Stimulated activated CD4-positive, alpha-beta T cell treated with anti-CD3 and anti-CD28 coated beads, Interleukin-1b, Interleukin-23, amount 100 ng/mL, for 1 hour (primary cell): ENCODE data around the gene XRN2.

Experiments
- DNase-seq, 2 donors: peaks; one replicate each; pipeline ENCODE4 v3.0.0-alpha.2; 2020; ENCODE audit warnings: low read depth in 2 of 2

XRN2 gene

DNA sequence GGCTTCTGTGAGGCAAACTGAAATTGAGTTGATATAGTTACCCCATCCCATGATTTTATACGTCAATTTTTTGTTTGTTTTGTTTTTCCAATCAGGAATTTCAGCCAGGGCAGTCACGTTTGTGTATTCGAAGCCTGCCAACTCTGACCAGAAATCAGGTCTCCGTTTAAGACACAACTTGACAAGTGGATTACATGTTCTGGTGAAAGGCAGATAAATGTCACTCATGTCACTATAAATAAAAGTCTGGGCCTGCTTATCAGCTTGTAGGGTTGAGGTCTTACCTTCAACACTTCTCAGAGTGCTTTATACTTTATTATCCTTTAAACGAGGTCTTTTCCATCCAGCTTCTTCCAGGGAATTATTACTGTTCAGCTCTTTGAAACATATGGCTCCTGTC is 8.4 kb upstream of the XRN2 start:
- no peak for DNase-seq

DNA sequence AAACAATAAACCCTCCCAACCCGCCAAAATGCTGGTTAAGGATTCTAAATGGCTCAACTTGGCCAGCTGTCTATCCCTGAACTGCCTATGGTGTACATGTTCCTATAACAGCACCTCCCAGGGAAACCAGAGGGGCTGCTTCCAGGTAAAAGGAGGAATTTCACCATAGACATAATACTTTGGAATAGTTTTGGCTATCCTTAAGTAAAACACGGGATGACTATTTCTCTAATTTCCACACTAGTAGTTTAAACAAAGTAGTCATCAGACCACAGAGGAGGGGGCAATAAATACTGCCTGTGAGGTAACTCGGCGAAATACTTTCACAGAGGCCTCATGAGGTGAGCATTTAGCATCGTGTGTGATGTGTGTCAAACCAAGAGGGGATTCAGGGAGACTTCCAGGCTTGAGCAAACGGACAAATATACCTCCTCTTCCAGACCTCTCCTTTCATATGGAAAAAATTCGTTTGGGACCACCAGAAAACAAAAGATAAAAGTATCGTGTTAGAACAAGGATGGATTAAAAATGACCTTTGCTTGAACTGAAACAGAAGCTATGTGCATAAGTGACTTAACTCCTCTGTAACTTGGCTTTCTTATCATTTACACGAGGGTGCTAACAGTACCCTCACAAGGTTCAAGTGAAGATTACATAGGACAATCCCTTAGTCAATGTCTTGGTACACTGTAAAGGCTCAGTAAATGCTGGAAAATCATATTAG is 1.0 kb upstream of the XRN2 start:
- no peak for DNase-seq

DNA sequence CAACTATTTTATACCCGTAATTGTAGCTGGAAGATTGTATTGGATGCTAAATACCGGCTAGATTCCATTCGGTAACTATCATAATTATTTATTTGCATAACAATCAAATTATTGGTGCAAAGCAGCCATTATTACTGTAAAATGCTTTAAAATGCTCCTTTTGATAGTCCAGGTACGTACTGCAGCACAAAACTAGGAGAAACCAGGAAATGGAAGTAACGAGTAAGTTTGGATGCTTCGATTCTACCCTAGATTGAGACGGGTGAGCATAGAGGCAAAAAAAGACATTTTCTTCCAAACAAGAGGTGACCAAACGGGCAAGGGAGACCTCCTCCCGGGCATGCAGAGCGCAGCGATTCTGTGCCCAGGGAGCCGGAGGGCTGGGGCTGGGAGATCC is 469 bp upstream of the XRN2 start:
- no peak for DNase-seq

DNA sequence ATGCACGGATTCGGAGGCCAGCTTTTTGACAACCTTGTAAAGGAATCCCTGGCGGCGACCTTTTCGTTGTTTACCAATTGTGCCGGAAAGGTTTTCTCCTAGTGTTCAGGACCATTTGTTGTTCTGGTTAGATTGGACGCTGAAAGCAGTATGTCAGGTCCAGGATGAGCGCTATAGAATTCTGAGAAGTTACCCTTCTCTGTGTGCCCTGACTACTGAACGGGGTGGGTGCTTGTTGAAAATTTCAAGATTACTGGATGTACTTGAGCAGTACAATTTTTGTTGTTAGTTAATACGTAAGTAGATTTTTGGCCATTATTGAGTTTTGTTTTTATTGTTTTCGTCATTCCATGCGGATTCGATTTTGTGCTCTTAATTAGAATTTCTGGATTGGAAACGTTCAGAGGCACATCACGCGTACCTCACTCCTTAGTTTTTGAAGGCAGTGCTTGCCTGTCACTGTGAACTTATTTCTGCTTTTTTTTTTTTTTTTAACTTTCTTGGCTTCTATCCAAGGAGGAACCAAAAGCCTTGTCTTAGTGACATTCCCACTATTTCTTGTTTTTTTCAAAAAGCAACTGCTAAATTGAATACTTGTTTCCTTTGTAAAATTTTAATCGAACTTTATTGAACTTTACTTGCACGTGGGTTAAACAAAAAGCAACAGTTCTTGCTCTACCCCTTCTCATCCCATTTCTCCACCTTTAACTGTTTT is 898 bp downstream of the XRN2 start:
- DNase-seq: no peak

DNA sequence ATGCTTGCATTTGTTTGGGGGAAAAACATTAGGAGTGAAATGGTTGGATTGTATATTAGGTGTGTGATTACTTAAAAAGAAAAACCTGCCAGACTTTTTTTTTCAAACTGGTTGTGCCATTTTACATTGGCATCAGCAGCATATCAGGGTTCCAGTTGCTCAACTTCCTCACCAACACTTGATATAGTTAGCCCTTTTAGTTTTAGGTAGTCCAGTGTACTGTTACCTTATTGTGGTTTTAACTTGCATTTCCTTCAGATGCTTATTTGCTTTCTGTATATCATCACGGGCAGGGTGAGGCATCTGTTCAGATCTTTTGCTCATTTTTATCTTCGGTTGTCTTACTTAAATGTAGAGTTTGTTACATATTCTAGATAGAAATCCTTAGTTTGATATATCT is 5.2 kb downstream of the XRN2 start:
- DNase-seq: no peak

DNA sequence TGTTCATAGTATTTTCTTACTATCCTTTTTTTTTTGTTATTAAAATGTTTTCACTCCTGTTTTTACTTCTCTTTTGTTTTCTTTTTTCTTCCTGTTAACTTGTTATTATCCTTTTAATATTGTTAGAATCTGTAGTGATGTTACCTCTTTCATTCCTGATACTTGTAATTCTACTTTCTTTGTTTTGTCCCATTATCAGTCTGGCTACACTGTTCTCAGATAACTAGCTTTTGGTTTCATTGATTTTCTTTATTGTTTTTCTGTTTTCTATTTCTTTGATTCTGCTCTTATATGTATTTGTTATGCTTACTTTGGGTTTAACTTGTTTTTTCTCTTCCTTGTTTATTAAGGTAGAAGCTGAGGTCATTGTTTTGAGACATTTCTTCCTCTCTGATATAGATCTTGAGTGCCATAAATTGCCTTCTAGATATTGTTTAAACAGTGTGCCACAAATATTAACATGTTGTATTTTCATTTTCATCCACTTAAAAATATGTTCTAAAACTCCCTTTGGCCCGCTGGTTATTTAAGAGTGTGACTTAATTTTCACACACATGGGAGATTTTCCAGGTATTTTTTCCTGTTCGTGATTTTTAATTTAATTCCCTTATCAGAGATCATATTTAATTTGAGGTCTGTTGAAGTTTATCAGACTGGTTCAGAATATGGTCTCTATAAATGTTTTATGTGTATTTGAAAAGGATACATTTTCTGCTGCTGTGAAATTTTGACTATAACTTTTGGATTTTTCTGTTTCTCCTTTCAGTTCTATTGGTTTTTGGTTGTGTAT is 6.7 kb downstream of the XRN2 start:
- DNase-seq: no peak

DNA sequence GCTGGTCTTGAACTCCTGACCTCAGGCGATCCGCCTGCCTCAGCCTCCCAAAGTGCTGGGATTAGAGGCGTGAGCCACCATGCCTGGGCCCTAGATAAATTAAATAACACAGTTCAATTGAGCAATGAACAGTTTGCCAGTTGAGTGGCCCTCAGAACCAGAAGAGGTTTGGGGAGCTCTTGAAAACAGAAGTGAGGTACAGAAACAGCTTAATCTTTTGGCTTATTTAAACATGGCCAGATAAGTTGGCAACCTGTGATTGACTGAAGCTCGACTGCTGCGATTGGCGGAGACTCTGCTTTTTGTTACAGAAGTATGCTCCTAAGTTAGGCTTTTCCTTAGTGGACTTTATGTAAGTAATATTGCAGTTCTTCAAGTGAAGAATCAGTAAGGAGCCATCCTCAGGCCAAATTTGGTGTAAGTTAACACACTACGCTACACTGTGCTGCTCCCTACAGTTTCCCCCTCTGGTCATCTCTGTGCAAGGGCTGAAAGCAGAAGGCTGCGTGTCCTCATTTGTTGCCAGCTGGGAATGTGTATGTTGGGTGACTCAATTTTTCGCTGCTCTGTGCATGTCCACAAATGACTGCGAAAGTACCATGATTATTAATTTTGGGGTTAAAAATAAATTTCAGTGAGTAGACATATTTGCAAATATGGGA is 9.8 kb downstream of the XRN2 start:
- DNase-seq: no peak

DNA sequence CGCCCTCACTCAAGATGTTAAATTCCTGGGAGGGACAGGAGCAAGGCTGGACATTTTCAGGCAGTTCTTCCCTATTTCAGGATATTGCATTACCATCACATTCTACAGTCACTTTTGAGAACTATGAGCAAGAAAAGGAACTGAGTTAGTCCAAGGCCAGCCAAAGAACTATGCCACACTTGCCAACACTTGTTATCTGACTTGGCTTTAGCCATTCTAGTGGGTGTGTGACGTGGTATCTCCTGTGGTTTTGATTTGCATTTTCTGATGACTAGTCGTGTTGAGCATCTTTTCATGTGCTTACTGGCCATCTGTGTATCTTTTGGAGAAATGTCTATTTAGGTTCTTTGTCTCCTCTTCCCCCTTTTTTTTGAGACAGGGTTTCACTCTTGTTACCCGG is 12.0 kb downstream of the XRN2 start:
- no peak for DNase-seq

DNA sequence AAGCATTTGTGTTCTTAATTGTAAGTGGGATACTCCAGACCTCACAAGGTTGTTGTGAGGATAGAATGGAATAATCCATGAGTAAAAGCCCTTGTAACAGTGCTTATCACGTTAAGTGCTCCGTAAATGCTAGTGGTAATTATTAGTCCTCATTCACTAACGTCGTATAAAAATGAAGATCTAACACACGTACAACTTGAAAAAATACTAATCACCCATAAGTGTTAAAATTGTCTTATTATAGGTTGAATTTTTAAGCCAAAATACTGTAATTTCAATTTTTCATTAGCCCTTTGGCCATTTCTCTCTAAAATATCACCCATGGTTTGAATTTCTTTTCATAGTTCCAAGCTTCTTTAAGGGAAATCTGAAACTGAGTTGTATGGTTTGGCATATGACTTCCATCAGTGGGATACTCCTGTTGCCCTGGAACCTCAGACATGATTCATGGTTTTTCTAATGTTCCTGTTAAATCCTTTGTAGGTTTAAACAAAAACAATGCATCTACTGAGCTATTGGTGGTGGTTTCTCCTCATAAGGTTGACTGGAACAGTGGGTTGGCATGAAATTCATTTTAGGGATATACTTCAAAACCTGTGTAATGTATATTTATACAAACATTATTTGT is 19.1 kb downstream of the XRN2 start:
- DNase-seq: no peak

DNA sequence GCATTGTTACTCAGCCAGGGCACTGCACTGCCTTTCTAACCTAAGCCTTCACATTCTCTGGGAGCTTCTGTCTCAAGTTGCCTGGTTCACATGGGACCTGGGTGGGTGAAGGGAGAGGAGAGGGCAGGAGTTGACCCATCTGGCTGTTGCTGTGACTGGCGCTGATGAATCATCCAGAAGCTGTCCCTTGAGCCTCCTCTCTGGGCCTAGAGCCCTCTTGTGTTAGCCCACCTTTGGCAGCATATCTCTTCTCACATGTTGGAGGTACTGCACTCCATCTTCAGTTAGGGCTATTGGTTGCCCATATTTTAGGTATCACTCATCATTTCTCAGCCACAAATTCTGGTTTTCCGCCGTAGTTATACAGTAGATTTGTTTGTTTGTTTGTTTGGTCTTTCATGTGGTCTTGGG is 19.8 kb downstream of the XRN2 start:
- no peak for DNase-seq

DNA sequence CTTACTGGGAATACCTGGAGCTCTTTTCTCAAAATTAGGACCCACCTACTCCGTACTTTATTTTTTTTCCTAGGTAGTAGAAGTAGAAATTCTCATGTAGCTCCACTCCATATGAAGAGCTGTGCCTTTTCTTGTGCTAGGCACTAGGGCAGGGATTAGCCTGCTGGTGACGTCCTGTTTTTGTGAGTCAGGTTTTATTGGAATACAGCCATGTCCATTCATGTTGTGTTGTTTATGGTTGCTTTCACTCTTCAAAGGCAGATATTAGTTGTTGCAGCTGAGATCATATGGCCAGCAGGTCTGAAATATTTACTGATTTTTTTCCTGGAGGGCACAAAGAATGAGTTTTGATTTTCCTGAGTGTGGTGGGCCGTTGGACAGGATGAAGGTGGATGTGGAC is 20.5 kb downstream of the XRN2 start:
- no peak for DNase-seq

DNA sequence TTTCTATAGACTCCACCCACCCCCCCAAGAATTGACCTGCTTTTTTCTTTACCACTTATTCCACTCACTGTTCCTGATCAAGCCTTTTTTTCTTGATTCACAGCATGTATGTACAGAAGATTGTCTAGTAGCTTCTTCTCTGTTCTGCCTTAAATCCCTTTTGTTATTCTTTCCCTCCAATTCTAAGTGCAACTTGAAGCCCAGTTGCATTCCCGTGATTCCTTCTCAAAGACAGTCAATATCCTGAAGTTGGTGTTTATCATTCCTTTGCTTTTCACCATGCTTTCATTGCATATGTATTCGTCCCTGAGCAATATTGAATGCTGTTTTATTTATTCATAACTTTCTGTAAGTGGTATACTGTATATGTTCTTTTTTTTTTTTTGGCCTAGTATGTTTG is 21.0 kb downstream of the XRN2 start:
- no peak for DNase-seq

DNA sequence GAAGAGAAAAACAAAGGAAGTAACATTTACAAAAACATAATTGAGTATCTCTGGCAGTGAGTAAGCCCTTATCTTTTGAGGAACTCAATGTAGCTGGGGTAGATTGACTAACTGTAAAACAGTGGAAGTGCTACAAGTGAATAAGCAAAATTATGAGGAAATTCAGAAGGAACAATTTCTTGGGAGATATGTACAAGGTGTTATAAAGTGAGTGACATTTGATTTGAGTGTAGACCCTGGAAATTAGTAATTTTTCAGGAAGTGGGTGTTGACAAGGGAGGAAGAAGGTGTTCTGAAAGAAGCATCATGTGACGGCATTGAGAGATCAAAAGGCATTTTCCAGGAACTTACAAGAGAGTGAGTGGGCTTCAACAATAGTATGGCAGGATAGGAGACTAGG is 22.2 kb downstream of the XRN2 start:
- DNase-seq: no peak

DNA sequence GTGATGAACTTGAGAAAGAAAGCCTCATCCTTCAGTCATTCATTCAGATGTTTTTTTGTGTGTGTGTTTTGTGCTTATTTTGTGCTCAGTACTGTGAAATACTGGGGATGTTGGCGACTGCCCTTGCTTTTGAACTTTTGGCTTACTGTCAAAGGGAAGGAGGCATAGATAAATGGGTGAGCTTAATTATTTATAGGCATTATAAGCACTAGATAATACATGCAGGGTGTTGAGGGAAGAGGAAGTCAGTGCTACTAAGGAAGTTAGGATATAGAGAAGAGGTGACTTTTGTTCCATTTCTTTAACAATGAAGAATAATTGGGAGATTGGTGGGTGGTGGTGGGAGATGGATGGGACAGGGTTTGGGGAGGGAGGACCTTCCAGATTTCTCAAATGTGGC is 23.6 kb downstream of the XRN2 start:
- DNase-seq: no peak

DNA sequence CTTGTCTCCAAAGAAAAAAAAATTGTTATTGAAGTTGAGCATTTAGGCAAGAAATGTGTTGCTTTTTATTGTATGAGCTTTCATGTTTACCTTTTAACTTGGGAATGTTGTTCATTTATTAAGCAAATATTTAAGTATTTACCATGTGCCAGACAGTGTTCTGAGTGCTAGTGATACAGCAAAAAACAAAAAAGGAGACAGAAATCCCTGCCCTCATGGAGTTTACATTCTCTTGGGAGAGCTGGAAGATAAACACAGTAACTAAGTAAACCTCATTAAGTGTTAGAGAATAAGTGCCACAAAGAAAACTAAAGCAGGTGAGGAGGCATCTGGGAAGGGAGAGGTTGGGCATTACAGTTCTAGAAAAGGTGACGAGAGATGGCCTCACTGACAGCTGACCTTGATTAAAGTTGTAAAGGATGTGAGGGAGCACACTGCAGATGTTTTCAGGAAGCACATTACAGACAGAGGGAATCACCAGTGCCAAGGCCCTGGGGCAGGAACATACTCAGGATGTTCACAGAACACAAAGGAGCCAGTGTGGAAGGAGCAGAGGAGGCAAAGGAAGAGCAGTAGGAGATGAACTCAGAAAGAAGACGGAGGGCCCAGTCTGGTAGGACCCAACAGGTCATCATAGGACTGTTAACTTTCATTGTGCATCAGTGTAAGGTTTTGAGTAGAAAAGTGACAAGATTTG is 33.5 kb downstream of the XRN2 start:
- no peak for DNase-seq

DNA sequence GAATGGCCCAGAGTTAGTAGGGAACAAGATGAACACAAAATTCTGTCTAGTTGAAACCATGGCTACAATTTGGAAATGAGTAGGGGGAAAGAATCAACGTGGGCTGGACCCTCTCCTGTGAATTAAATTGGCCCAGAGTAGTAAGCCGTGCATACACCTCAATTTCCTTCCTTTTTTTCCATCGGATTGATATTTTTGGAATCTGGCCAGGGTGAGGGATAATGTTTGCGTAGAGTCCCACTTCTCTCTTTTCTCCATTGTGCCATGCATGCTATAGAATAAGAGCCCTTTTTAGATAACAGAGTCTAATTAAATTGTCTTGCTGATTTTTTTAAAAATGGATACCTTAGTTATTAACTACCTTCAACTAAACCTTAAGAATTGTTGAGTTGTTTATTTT is 35.2 kb downstream of the XRN2 start:
- DNase-seq: no peak

DNA sequence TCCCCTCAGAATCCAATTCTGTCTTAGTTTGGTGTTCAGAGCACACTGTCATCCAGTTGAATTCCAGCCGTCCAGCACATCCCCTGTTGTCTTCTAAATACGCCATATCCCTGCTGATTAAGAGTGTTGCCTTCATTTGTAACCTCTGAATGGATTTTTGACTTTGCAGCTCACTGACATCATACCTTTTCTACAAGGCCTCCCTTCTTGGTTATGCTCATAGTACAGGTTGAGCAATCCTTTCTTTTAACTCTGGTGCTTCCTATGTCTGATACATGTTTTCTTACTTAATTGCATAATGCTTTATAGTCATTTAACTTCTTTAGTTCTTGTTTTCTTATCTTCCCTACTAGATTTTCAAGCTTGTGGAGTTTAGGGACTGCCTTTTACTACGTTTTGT is 36.4 kb downstream of the XRN2 start:
- no peak for DNase-seq

DNA sequence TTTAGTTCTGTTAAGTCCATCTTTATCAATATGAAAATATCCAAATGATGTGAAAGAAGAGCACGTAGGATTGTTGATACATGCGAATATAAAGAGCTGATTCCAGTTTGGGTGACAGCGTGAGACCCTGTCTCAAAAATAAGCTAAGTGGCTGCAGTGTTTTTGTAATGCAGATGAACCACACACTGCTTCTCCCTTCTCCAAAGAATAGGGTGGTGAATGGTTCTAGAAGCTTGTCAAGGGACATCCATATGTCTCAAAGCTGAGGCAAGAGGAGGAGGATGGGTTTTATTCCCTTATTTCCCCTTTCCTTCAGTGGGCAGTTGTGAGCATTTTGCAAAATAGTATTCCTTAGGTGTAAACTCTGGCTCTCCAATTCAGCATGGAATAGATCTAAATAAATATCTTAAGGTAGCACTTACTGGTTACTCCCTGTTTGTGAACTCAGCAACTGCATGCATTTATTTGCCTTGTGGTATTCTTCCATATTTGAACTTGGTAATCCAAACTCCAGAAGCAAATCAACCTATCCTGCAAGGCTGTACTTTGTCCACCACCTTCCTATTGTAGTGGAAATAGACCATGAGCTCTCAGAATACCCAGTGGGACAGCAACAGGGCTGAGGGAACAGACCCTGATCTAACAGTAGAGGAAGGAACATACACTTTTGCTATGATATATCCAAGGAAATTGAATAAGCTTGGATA is 38.0 kb downstream of the XRN2 start:
- DNase-seq: no peak

DNA sequence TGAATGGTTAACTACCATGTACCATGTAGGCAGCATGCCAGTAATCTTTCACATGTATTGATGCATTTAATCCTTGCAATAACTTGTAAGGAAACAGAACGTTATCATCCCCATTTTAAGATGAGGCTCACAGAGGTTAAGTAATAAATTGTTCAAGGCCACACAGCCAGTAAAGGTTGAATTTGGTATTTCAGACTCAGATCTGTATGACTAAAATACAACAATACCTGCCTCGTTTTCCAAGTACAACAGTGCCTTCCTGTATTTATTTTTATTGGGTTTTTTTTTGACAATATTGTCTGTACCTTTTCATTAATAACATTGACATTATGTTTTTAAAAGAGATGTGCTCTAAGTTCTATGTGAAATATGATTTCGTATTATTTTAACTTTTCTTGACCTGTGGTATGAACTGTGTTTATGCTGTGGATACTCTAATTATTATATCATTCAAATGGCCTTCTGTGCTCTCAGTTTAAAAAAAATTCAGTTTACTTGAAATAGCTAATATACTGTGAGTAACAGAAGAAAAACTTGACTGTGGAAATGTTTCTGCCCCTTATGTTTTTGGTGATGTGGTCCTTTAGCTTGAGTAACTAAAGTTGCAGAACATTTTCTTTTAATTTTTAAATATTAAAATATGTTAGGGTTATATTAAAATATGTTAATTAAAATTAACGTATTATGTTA is 39.7 kb downstream of the XRN2 start:
- DNase-seq: no peak
